Measurements from ENCODE around the gene GGA1.

- TF ChIP-seq CTCF (IDR thresholded peaks at IDR 0.05; ENCODE audit: insufficient read depth, low read depth, low read length) (no peak), EZH2 (IDR thresholded peaks at IDR 0.05; ENCODE audit: insufficient read depth, low read length) (no peak)
Measured at GRCh38 chr22:37569009-37569920, 39.4 kb upstream of the GGA1 start.

All from astrocyte (in vitro differentiated cells and primary cell).